ENCODE measurements around the gene RASSF5. TPM values are rescaled to one million over a fixed set of nuclear protein-coding genes. Genes with fewer than 3 reads are reported as not detected.
"Not testable (repeated sequence)": the region's sequence is repeated elsewhere in the genome, so short reads cannot be mapped to it uniquely, and the experiment has no call there.

The RASSF5 gene
- total and polyA plus RNA-seq, 12 donors: 0.90 to 26.0 (median 6.4) TPM

DNA sequence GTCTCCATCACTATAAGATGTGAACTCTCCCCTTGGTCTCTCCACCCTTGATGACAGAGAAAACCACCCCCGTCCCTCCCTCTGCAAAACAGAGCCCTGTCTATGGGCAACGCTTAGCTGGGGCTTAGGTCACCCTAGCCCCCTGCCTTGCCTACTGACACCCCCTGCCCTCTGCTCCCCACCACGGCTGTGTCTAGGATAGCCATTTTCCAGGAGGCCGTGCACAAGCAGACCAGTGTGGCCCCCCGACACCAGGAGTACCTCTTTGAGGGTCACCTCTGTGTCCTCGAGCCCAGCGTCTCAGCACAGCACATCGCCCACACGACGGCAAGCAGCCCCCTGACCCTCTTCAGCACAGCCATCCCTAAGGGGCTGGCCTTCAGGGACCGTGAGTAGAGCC, 28.6 kb upstream of the RASSF5 start:
- intact Hi-C loops (cut with DNase I): loop anchor here in 1 of 10 donors (10.0 kb wide), 1 partner anchor 446 kb away; the partner anchor contains the start of gene FCMR
- Histone ChIP-seq H3K36me3 (peaks cover 0 to 91% (median 0%) of the 10 kb centered on the region in 9 donors), H3K9me3 (no peaks in the 10 kb centered on the region), H3K27me3 (no peaks in the 10 kb centered on the region), H3K4me1 (peaks cover 0 to 10% (median 0%) of the 10 kb centered on the region in 9 donors), H3K4me3 (no peak overlapping the region), H3K27ac (no peak overlapping the region)
- no peak for TF ChIP-seq CTCF (IDR thresholded peaks at IDR 0.05)
- DNase-seq (no peak), ATAC-seq (peak in 1 of 8 donors; percentile 11)
- 86% methylated on average over 11 of the region's 11 CpGs for WGBS, 2 donors

DNA sequence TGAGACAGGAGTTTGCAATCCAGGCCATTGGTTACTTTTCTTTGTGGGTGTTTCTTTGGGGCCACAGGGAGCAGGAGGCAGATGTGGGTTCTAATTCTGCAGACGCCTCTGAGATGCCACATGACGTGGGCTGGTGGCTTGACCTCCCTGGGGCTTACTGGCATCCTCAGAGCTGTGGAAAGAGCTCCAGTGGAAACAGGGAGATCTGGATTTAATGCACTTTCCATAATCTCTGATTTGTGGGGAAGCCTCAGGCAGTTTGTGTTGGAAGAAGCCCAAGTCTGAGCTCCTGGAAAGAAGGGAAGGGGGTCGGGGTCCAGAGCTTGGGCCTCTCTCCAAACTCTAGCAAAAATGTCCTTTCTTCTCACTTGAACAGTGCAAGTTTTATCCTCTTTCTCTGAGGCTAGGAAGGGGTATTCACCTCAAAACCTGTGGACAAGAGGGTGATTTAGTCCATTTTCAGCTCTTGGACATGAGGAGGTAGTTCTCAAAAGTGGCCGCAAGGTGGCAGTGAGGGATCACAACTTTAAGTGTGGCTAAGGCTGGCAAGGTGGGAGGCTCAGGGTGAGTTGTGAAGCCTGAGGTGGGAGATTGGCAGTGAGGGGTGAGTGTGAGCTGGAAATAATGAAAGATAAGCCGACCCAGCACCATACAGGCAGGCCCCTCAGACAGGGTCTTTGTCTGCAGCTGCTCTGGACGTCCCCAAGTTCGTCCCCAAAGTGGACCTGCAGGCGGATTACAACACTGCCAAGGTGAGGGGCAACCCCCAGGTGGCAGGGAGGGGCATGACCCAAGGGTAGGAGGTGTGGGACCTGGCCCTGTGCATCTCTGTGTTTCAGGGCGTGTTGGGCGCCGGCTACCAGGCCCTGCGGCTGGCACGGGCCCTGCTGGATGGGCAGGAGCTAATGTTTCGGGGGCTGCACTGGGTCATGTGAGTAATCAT, 27.9 kb upstream of the RASSF5 start:
- peaks cover 0 to 91% (median 0%) of the 10 kb centered on the region in 9 donors for H3K36me3 ChIP-seq
- no peak overlapping the region for H3K27ac ChIP-seq
- 76% methylated on average over 14 of the region's 14 CpGs for WGBS, 2 donors
- no peak overlapping the region for H3K4me3 ChIP-seq
- no peaks in the 10 kb centered on the region for H3K9me3 ChIP-seq
- peak; percentile 69 to 83 (median 79) for TF ChIP-seq CTCF (IDR thresholded peaks at IDR 0.05)
- DNase-seq: peak; percentile 56 to 70
- intact Hi-C loops (cut with DNase I): loop anchor here in 4 of 10 donors (10.0 kb wide), 2 partner anchors 435 to 445 kb away; partner anchors contain the start of gene FCMR (in 1 of the 4)
- peaks cover 0 to 10% (median 0%) of the 10 kb centered on the region in 9 donors for H3K4me1 ChIP-seq
- ATAC-seq: peak; percentile 29 to 63 (median 50)
- no peaks in the 10 kb centered on the region for H3K27me3 ChIP-seq

- WGBS, 2 donors: 89 to 90% methylated on average over 6 to 8 of the region's 8 CpGs
- ATAC-seq: no peak
- no peak overlapping the region for H3K27ac ChIP-seq
- no peak overlapping the region for H3K4me3 ChIP-seq
- intact Hi-C loops (cut with DNase I): loop anchor here in 3 of 10 donors (10.0 kb wide), 1 partner anchor 435 kb away; no protein-coding TSS in a partner anchor
- TF ChIP-seq CTCF (IDR thresholded peaks at IDR 0.05): no peak
- H3K36me3 ChIP-seq: peaks cover 0 to 91% (median 0%) of the 10 kb centered on the region in 9 donors
- H3K4me1 ChIP-seq: peaks cover 0 to 10% (median 0%) of the 10 kb centered on the region in 9 donors
- H3K27me3 ChIP-seq: no peaks in the 10 kb centered on the region
- no peaks in the 10 kb centered on the region for H3K9me3 ChIP-seq
- no peak for DNase-seq
Measured at GRCh38 chr1:206480211-206480610, 27.1 kb upstream of the RASSF5 start.

- H3K27me3 ChIP-seq: no peaks in the 10 kb centered on the region
- peaks cover 0 to 86% (median 0%) of the 10 kb centered on the region in 9 donors for H3K36me3 ChIP-seq
- 98 to 100% methylated on average over 2 of the region's 2 CpGs for WGBS, 2 donors
- H3K27ac ChIP-seq: no peak overlapping the region
- intact Hi-C loops (cut with DNase I): loop anchor here in 3 of 10 donors (10.0 kb wide), 1 partner anchor 432 kb away; no protein-coding TSS in a partner anchor
- ATAC-seq (no peak), DNase-seq (no peak)
- no peaks in the 10 kb centered on the region for H3K9me3 ChIP-seq
- peaks cover 0 to 20% (median 9%) of the 10 kb centered on the region in 9 donors for H3K4me1 ChIP-seq
- H3K4me3 ChIP-seq: no peak overlapping the region
- no peak for TF ChIP-seq CTCF (IDR thresholded peaks at IDR 0.05)
Measured at GRCh38 chr1:206482611-206483010, 24.7 kb upstream of the RASSF5 start.

DNA sequence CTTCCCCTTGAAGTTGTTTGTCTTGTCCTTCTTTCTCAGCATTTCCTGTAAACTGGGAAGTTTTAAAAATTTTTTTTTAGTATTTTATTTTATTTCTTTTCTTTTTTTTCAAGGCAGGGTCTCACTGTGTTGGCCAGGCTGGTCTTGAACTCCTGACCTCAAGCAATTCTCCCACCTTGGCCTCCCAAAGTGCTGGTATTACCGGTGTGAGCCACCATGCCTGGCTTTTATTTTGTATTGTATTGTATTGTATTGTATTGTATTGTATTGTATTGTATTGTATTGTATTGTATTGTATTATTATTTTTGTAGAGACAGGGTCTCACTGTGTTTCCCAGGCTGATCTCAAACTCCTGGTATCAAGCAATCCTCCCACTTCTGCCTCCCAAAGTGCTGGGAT, 23.5 kb upstream of the RASSF5 start:
- not testable (repeated sequence) for H3K27ac ChIP-seq, DNase-seq, H3K27me3 ChIP-seq, H3K4me3 ChIP-seq, ATAC-seq, H3K9me3 ChIP-seq
- intact Hi-C loops (cut with DNase I): loop anchor here in 3 of 10 donors (10.0 kb wide), 1 partner anchor 431 kb away; no protein-coding TSS in a partner anchor
- Histone ChIP-seq H3K36me3 (peaks cover 0 to 83% (median 0%) of the 10 kb centered on the region in 9 donors), H3K4me1 (peaks cover 0 to 25% (median 9%) of the 10 kb centered on the region in 9 donors)
- WGBS, 2 donors: 91 to 100% methylated on average over 1 of the region's 1 CpG

Data from heart right ventricle (tissue), 16 donors.